ENCODE data around the gene ID2. TPM values are rescaled to one million over a fixed set of nuclear protein-coding genes. Genes with fewer than 3 reads are reported as not detected.

The ID2 gene
- total and polyA plus RNA-seq, 2 experiments from 2014 or later = 468 to 668 TPM

DNA sequence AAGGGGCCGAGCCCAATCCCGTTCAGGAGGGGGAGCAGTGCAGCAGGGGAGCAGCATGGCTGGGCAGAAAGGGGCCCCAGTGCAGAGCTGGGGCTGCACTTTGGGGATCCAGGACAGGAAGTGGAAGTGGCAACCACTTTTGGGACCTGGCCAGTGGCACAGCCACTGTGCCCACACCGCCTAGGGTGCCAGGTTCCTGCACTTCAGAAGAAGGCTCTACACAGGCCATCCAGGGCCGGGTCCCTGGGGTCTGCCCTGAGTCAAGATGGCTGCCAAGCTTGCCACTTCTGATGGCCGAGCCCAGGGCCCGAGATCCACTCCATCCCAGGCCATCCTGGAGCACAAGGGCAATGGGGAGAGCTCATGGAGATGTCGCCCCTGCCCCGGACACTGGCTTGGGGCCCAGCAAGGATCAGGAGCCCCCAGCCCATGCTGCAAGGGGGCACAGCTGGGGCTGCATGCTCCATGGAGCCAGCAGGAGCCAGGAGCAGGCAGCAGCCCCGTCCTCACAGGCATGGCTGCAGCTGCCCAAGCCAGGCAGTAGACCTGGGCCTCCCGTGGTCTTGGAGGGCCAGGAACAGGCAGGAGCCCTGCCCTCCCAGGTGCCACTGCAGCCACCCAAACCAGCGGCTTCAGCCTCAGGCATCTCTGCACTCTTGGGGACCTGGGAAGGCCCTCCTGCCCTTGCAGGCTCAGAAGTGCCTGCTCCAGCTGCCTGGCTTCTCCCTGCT, 35.0 kb upstream of the ID2 start:
- Histone ChIP-seq H3F3A (ENCODE audit: insufficient read depth) (no peaks in the 10 kb centered on the region), H3K4me2 (ENCODE audit: unreplicated experiment) (no peak overlapping the region), H4K20me1 (ENCODE audit: insufficient read depth) (no peaks in the 10 kb centered on the region), H2AFZ (no peak overlapping the region), H3K27me3 (replicated peaks; ENCODE audit: insufficient read depth) (no peaks in the 10 kb centered on the region), H3K79me2 (ENCODE audit: insufficient read depth) (no peaks in the 10 kb centered on the region), H3K27ac (no peak overlapping the region), H3K4me3 (no peak overlapping the region), H3K9me3 (ENCODE audit: low read depth) (no peaks in the 10 kb centered on the region), H3K36me3 (ENCODE audit: low read depth) (no peaks in the 10 kb centered on the region), H3K4me1 (ENCODE audit: insufficient read depth) (no peaks in the 10 kb centered on the region), H3K9ac (no peak overlapping the region), H3K9me2 (ENCODE audit: insufficient read depth) (no peaks in the 10 kb centered on the region)
- in situ Hi-C loops (cut with MboI) = no loop called here
- no peak for DNase-seq
- no peak for TF ChIP-seq EZH2 (IDR thresholded peaks at IDR 0.05; ENCODE audit: insufficient read depth, poor library complexity, severe bottlenecking)
- TF ChIP-seq EZH2phosphoT487 (IDR thresholded peaks at IDR 0.05; ENCODE audit: insufficient read depth, low read depth) = no peak
- 70 to 76% methylated on average over 7 to 11 of the region's 11 CpGs for WGBS, 2 experiments (ENCODE audit: low coverage in 1 of 2, low lambda C conversion rate in 2 of 2, missing lambda C conversion rate in 2 of 2)

DNA sequence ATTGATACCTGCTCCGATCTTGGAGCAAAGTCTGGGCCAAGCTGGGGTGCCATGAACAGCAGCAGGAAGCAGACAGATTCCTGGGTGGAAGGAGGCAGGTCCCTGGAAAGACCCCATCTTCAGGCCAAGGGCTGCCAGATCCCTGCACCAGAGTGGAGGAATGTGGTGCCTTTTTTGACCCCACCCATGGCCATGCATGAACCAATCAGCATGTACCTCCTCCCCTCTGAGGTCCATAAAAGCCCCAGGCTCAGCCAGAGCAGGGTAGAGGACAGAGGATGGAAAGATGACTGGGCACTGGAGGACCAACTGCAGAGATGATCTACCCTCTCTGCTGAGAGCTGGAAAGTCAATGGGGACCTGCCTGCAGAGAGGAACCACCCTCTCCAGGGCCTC, 34.4 kb upstream of the ID2 start:
- Histone ChIP-seq H3K27ac (no peak overlapping the region), H3K27me3 (replicated peaks; ENCODE audit: insufficient read depth) (no peaks in the 10 kb centered on the region), H3K9me3 (ENCODE audit: low read depth) (no peaks in the 10 kb centered on the region), H3K4me2 (ENCODE audit: unreplicated experiment) (no peak overlapping the region), H3K36me3 (ENCODE audit: low read depth) (no peaks in the 10 kb centered on the region), H3K9me2 (ENCODE audit: insufficient read depth) (no peaks in the 10 kb centered on the region), H2AFZ (no peak overlapping the region), H3K4me1 (ENCODE audit: insufficient read depth) (no peaks in the 10 kb centered on the region), H4K20me1 (ENCODE audit: insufficient read depth) (no peaks in the 10 kb centered on the region), H3F3A (ENCODE audit: insufficient read depth) (no peaks in the 10 kb centered on the region), H3K79me2 (ENCODE audit: insufficient read depth) (no peaks in the 10 kb centered on the region), H3K4me3 (no peak overlapping the region), H3K9ac (no peak overlapping the region)
- TF ChIP-seq EZH2 (IDR thresholded peaks at IDR 0.05; ENCODE audit: insufficient read depth, poor library complexity, severe bottlenecking) = no peak
- no peak for TF ChIP-seq EZH2phosphoT487 (IDR thresholded peaks at IDR 0.05; ENCODE audit: insufficient read depth, low read depth)
- no peak for DNase-seq
- in situ Hi-C loops (cut with MboI) = no loop called here
- WGBS, 2 experiments (ENCODE audit: low coverage in 1 of 2, low lambda C conversion rate in 2 of 2, missing lambda C conversion rate in 2 of 2) = 60 to 88% methylated on average over 1 of the region's 1 CpG

DNA sequence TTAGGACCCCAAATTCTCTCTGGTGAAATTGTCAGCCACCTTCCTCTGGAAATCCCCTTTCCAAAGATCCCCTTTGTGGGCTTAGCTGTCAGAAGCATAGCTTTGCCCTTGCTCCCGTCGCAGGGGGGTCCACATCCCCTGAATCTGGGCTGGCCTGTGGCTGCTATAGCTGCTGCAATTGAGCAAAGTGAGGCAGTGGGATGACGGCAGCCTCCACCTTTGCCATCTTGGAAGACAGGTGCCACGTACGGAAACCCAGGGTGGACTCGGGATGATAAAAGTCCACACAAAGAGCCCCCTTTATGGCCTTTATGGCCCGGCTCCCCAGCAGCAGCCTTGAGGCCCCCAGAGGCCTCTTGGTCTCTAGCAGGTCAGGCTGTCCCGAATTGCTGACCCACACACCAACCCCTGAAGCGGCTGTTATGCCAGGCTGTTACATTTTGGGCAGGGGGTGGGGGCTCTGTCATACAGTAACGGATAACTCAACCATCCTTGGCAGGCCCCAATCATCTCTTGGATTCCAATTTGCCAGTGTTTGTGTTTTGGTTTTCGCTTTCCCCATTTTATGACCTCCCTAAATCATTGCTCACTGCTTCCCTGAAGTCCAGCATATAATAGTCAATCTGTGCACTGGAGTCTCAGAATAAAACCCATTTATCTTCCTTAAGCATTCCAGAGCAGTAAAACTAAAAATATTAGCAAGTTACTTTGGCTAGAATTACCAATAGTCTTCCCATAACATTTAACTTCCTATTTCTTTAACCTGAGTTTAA, 33.2 kb upstream of the ID2 start:
- no peak overlapping the region for H3K4me3 ChIP-seq
- no peak overlapping the region for H3K4me2 ChIP-seq (ENCODE audit: unreplicated experiment)
- in situ Hi-C loops (cut with MboI) = no loop called here
- H3K79me2 ChIP-seq (ENCODE audit: insufficient read depth) = no peaks in the 10 kb centered on the region
- no peaks in the 10 kb centered on the region for H3K4me1 ChIP-seq (ENCODE audit: insufficient read depth)
- no peak overlapping the region for H3K27ac ChIP-seq
- no peaks in the 10 kb centered on the region for H3K27me3 ChIP-seq (replicated peaks; ENCODE audit: insufficient read depth)
- no peaks in the 10 kb centered on the region for H3K9me2 ChIP-seq (ENCODE audit: insufficient read depth)
- no peak overlapping the region for H3K9ac ChIP-seq
- H3F3A ChIP-seq (ENCODE audit: insufficient read depth) = no peaks in the 10 kb centered on the region
- no peaks in the 10 kb centered on the region for H3K9me3 ChIP-seq (ENCODE audit: low read depth)
- H4K20me1 ChIP-seq (ENCODE audit: insufficient read depth) = no peaks in the 10 kb centered on the region
- 83 to 84% methylated on average over 10 to 11 of the region's 11 CpGs for WGBS, 2 experiments (ENCODE audit: low coverage in 1 of 2, low lambda C conversion rate in 2 of 2, missing lambda C conversion rate in 2 of 2)
- H3K36me3 ChIP-seq (ENCODE audit: low read depth) = no peaks in the 10 kb centered on the region
- DNase-seq = no peak
- no peak overlapping the region for H2AFZ ChIP-seq
- no peak for TF ChIP-seq EZH2phosphoT487 (IDR thresholded peaks at IDR 0.05; ENCODE audit: insufficient read depth, low read depth)
- no peak for TF ChIP-seq EZH2 (IDR thresholded peaks at IDR 0.05; ENCODE audit: insufficient read depth, poor library complexity, severe bottlenecking)

DNA sequence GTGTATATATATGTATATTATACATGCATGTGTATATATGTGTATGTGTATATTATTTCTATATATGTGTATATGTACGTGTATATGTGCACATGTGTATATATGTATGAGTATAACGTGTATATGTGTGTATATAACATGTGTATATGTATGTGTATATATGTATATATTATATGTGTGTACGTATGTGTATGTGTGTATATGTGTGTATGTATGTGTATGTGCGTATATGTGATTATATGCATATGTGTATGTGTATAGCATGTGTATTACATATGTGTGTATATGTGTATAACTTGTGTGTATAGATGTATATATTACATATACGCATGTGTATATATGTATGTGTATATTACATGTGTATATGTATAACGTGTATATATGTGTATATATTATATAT, 32.1 kb upstream of the ID2 start:
- Histone ChIP-seq H3K4me1 (ENCODE audit: insufficient read depth) (no peaks in the 10 kb centered on the region), H3K79me2 (ENCODE audit: insufficient read depth) (no peaks in the 10 kb centered on the region), H3K4me2 (ENCODE audit: unreplicated experiment) (no peak overlapping the region), H3K36me3 (ENCODE audit: low read depth) (no peaks in the 10 kb centered on the region), H4K20me1 (ENCODE audit: insufficient read depth) (no peaks in the 10 kb centered on the region), H3K4me3 (no peak overlapping the region), H2AFZ (no peak overlapping the region), H3K9me2 (ENCODE audit: insufficient read depth) (no peaks in the 10 kb centered on the region), H3F3A (ENCODE audit: insufficient read depth) (no peaks in the 10 kb centered on the region), H3K9me3 (ENCODE audit: low read depth) (no peaks in the 10 kb centered on the region), H3K27ac (no peak overlapping the region), H3K9ac (no peak overlapping the region), H3K27me3 (replicated peaks; ENCODE audit: insufficient read depth) (no peaks in the 10 kb centered on the region)
- 52% methylated on average over 6 of the region's 6 CpGs for WGBS, 2 experiments (ENCODE audit: low coverage in 1 of 2, low lambda C conversion rate in 2 of 2, missing lambda C conversion rate in 2 of 2)
- DNase-seq = no peak
- no peak for TF ChIP-seq EZH2 (IDR thresholded peaks at IDR 0.05; ENCODE audit: insufficient read depth, poor library complexity, severe bottlenecking)
- no peak for TF ChIP-seq EZH2phosphoT487 (IDR thresholded peaks at IDR 0.05; ENCODE audit: insufficient read depth, low read depth)
- in situ Hi-C loops (cut with MboI) = no loop called here

Data from GM23248 (cell line).